ENCODE results near the gene ADGRG6. TPM values are rescaled to one million over a fixed set of nuclear protein-coding genes. Genes with fewer than 3 reads are reported as not detected.

ADGRG6 gene
- total RNA-seq, 1 experiment from 2014 or later = 98.7 TPM

GRCh38 chr6:142384519-142385254 lies 82.9 kb downstream of the ADGRG6 start:
- BruUV-seq (replicated peaks) = no TSS peak
- POLR2A ChIA-PET = no interaction called here
- peaks cover 11% of the 10 kb centered on the region for H3K4me1 ChIP-seq

GRCh38 chr6:142385352-142385751 lies 83.5 kb downstream of the ADGRG6 start:
- CTCF ChIA-PET = no interaction called here
- peaks cover 5% of the 10 kb centered on the region for H3K4me1 ChIP-seq
- no TSS peak for BruUV-seq (replicated peaks)
- no peak for DNase-seq
- no peaks in the 10 kb centered on the region for H3K9me3 Mint-ChIP-seq (ENCODE audit: unreplicated experiment)
- POLR2A ChIA-PET = no interaction called here
- H3K4me1 Mint-ChIP-seq (ENCODE audit: low read depth, unreplicated experiment) = peaks cover 16% of the 10 kb centered on the region
- H3K27me3 Mint-ChIP-seq (ENCODE audit: insufficient read depth, unreplicated experiment) = no peaks in the 10 kb centered on the region
- peaks cover 2% of the 10 kb centered on the region; the same call in 1 of the 2 replicates for H3K36me3 ChIP-seq (ENCODE audit: control insufficient read depth, insufficient read depth, low read length)
- H3K36me3 Mint-ChIP-seq (ENCODE audit: insufficient read depth, unreplicated experiment) = peaks cover 40% of the 10 kb centered on the region
- intact Hi-C loops (cut with micrococcal nuclease; ENCODE audit: unreplicated experiment) = no loop called here
- H3K9me3 ChIP-seq = no peaks in the 10 kb centered on the region
- H3K27ac Mint-ChIP-seq (ENCODE audit: unreplicated experiment) = no peak overlapping the region
- TF ChIP-seq, protein P1, sequence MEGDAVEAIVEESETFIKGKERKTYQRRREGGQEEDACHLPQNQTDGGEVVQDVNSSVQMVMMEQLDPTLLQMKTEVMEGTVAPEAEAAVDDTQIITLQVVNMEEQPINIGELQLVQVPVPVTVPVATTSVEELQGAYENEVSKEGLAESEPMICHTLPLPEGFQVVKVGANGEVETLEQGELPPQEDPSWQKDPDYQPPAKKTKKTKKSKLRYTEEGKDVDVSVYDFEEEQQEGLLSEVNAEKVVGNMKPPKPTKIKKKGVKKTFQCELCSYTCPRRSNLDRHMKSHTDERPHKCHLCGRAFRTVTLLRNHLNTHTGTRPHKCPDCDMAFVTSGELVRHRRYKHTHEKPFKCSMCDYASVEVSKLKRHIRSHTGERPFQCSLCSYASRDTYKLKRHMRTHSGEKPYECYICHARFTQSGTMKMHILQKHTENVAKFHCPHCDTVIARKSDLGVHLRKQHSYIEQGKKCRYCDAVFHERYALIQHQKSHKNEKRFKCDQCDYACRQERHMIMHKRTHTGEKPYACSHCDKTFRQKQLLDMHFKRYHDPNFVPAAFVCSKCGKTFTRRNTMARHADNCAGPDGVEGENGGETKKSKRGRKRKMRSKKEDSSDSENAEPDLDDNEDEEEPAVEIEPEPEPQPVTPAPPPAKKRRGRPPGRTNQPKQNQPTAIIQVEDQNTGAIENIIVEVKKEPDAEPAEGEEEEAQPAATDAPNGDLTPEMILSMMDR (IDR thresholded peaks at IDR 0.05; ENCODE audit: insufficient read depth in 1 of 2, low read depth in 1 of 2, low read length in 1 of 2, severe bottlenecking in 1 of 2, unreplicated experiment in 1 of 2) = no peak
- no peaks in the 10 kb centered on the region for H3K27me3 ChIP-seq (replicated peaks; ENCODE audit: control insufficient read depth, insufficient read depth, low read length)
- no peak overlapping the region for H3K4me3 Mint-ChIP-seq (ENCODE audit: unreplicated experiment)
- no peak overlapping the region for H3K4me3 ChIP-seq (ENCODE audit: low read depth, low read length)

More at GRCh38 chr6:142384519-142385254, 82.9 kb downstream of the ADGRG6 start:
- Histone ChIP-seq H3K27me3 (replicated peaks; ENCODE audit: control insufficient read depth, insufficient read depth, low read length) (no peaks in the 10 kb centered on the region), H3K4me3 (ENCODE audit: low read depth, low read length) (no peak overlapping the region), H3K9me3 (no peaks in the 10 kb centered on the region), H3K36me3 (ENCODE audit: control insufficient read depth, insufficient read depth, low read length) (peaks cover 2% of the 10 kb centered on the region; the same call in 1 of the 2 replicates)
- CTCF ChIA-PET = interaction anchor here (0.6 kb wide), 1 partner anchor 83 kb away, joined by 3 read pairs; the partner anchor contains the start of gene ADGRG6
- Mint-ChIP-seq H3K9me3 (ENCODE audit: unreplicated experiment) (no peaks in the 10 kb centered on the region), H3K4me3 (ENCODE audit: unreplicated experiment) (no peak overlapping the region), H3K27me3 (ENCODE audit: insufficient read depth, unreplicated experiment) (no peaks in the 10 kb centered on the region), H3K4me1 (ENCODE audit: low read depth, unreplicated experiment) (peaks cover 22% of the 10 kb centered on the region), H3K36me3 (ENCODE audit: insufficient read depth, unreplicated experiment) (peaks cover 47% of the 10 kb centered on the region), H3K27ac (ENCODE audit: unreplicated experiment) (no peak overlapping the region)
- intact Hi-C loops (cut with micrococcal nuclease; ENCODE audit: unreplicated experiment) = no loop called here
- DNase-seq = no peak
- TF ChIP-seq, protein P1 (IDR thresholded peaks at IDR 0.05; ENCODE audit: insufficient read depth in 1 of 2, low read depth in 1 of 2, low read length in 1 of 2, severe bottlenecking in 1 of 2, unreplicated experiment in 1 of 2) = no peak

- H3K4me3 ChIP-seq (ENCODE audit: low read depth, low read length) = no peak overlapping the region
- no peaks in the 10 kb centered on the region for H3K27me3 ChIP-seq (replicated peaks; ENCODE audit: control insufficient read depth, insufficient read depth, low read length)
- H3K27ac Mint-ChIP-seq (ENCODE audit: unreplicated experiment) = no peak overlapping the region
- H3K9me3 Mint-ChIP-seq (ENCODE audit: unreplicated experiment) = no peaks in the 10 kb centered on the region
- no peaks in the 10 kb centered on the region for H3K27me3 Mint-ChIP-seq (ENCODE audit: insufficient read depth, unreplicated experiment)
- no TSS peak for BruUV-seq (replicated peaks)
- no peaks in the 10 kb centered on the region for H3K9me3 ChIP-seq
- peaks cover 2% of the 10 kb centered on the region; the same call in 1 of the 2 replicates for H3K36me3 ChIP-seq (ENCODE audit: control insufficient read depth, insufficient read depth, low read length)
- H3K36me3 Mint-ChIP-seq (ENCODE audit: insufficient read depth, unreplicated experiment) = peaks cover 42% of the 10 kb centered on the region
- POLR2A ChIA-PET = interaction anchor here (0.9 kb wide), 1 partner anchor 85 kb away, joined by 4 read pairs; the partner anchor contains the start of gene ADGRG6
- H3K4me1 ChIP-seq = no peaks in the 10 kb centered on the region; the same call in 1 of the 2 replicates
- TF ChIP-seq, protein P1 (IDR thresholded peaks at IDR 0.05; ENCODE audit: insufficient read depth in 1 of 2, low read depth in 1 of 2, low read length in 1 of 2, severe bottlenecking in 1 of 2, unreplicated experiment in 1 of 2) = no peak
- no peak for DNase-seq
- H3K4me3 Mint-ChIP-seq (ENCODE audit: unreplicated experiment) = no peak overlapping the region
- CTCF ChIA-PET = interaction anchor here (0.7 to 1.7 kb wide), 4 partner anchors 11 to 503 kb away, joined by 3 to 16 read pairs (median 4); partner anchors contain the start of gene ADGRG6
- H3K4me1 Mint-ChIP-seq (ENCODE audit: low read depth, unreplicated experiment) = peaks cover 10% of the 10 kb centered on the region
- intact Hi-C loops (cut with micrococcal nuclease; ENCODE audit: unreplicated experiment) = no loop called here
These were observed 84.8 kb downstream of the ADGRG6 start for GRCh38 chr6:142386657-142387056.

Measured in Caco-2 (cell line).